Heart right ventricle (tissue), 16 donors: ENCODE data around the gene WNT3. TPM values are rescaled to one million over a fixed set of nuclear protein-coding genes. Genes with fewer than 3 reads are reported as not detected.

Source experiments
- ATAC-seq, 8 donors: fragments of 200-7000 bp; cut with Tn5 transposase; one replicate each; pipeline ENCODE4 v1.9.1; 2020; ENCODE audit warnings: mild to moderate bottlenecking in 8 of 8, moderate library complexity in 8 of 8, moderate number of reproducible peaks in 1 of 8
- DNase-seq, 2 donors: peaks; one replicate each; pipeline ENCODE4 v3.0.0-alpha.2; 2020
- H3K27ac ChIP-seq, 10 donors: fragments of 200-600 bp; sonication (generic) in 2 of 10; one replicate each; pipeline versions ENCODE4 v1.5.0 to v1.8.0; 2020 to 2022; ENCODE audit warnings: mild to moderate bottlenecking in 3 of 10
- H3K27me3 ChIP-seq, 7 donors: fragments of 200-600 bp; one replicate each; pipeline ENCODE4 v1.8.0; 2021 to 2022; ENCODE audit warnings: mild to moderate bottlenecking in 2 of 7
- H3K36me3 ChIP-seq, 9 donors: fragments of 200-600 bp; sonication (generic) in 1 of 9; one replicate each; pipeline versions ENCODE4 v1.5.0 to v1.8.0; 2020 to 2022; ENCODE audit warnings: mild to moderate bottlenecking in 2 of 9
- H3K4me1 ChIP-seq, 9 donors: fragments of 200-600 bp; sonication (generic) in 1 of 9; one replicate each; pipeline versions ENCODE4 v1.5.0 to v1.8.0; 2020 to 2022; ENCODE audit warnings: mild to moderate bottlenecking in 4 of 9
- H3K4me3 ChIP-seq, 10 donors: fragments of 200-600 bp; sonication (generic) in 2 of 10; one replicate each; pipeline versions ENCODE4 v1.5.0 to v1.8.0; 2020 to 2022; ENCODE audit warnings: mild to moderate bottlenecking in 7 of 10, moderate library complexity in 2 of 10
- H3K9me3 ChIP-seq, 11 donors: fragments of 200-600 bp in 10 of 11; sonication (generic) in 2 of 11; one replicate each; pipeline versions ENCODE4 v1.5.0 to v1.8.0; 2013 to 2022; ENCODE audit warnings: mild to moderate bottlenecking in 2 of 11, control low read depth in 1 of 11, moderate library complexity in 1 of 11
- WGBS, 2 donors: extraction: QIAGEN DNeasy Blood & Tissue Kit; methylation state at CpG; one replicate each; pipeline ENCODE4 v1.1.7; 2013; ENCODE audit warnings: inconsistent platforms in 1 of 2; 5-methylcytosine and 5-hydroxymethylcytosine counted together
- intact Hi-C, 10 donors: fragments of 100-400 bp; cut with DNase I; formaldehyde crosslinking; loops; one replicate each; pipeline versions ENCODE4 v1.11.1 to v1.14.2; 2022
- polyA plus RNA-seq, 2 donors: library from polyadenylated mRNA; stranded (reverse); fragments of 200-250 nt; gene quantifications; one replicate each; pipeline ENCODE4 v1.2.3, GENCODE V29; 2013
- total RNA-seq, 10 donors: library from RNA; stranded (reverse); fragmentation: NEBNext Ultra II Directional in 3 of 10; extraction: Animal tissue kit (Norgen Biotek cat#: 25700) in 3 of 10; gene quantifications; one replicate each; pipeline versions ENCODE4 v1.2.1 to v1.2.4, GENCODE V29; 2021 to 2023
- TF ChIP-seq, protein P1 (sequence below), 9 donors: fragments of 200-600 bp; sonication (generic) in 2 of 9; IDR thresholded peaks; one replicate each; pipeline versions ENCODE4 v1.5.0 to v1.8.0; 2021 to 2022; ENCODE audit warnings: antibody characterized with exemption in 9 of 9, mild to moderate bottlenecking in 5 of 9, moderate library complexity in 1 of 9
- donor health status: Arrhythmogenic right ventricular cardiomyopathy.
- donor health status: ischemic (EF 13 %, LVEDD 7.1; RV severe dilation, severe dysfunction).
- donor health status: healthy with polysubstance abuse.
- donor health status: DM: no; HTN: yes; CAD: no.
- donor health status: DM: no; HTN: no; CAD: no.
- donor health status: ischemic (EF 25% LVEDD 6.9; RV normal size, moderate dysfunction).
- donor health status: ischemic (EF 25% LVEDD 5.7; RV mildly dilated, moderate dysfunction).
- donor health status: healthy.
- donor health status: DM: yes; HTN: yes; CAD: no.
- donor health status: Ischemic cardiomyopathy.
- donor health status: ischemic (EF 35%, LVEDD 5.7; RV mildly dilated, moderate dysfunction).
- donor health status: nonischemic (EF 11% LVEDD 7.7; RV severe dilation, severe dysfunction).
- donor health status: DM: yes; HTN: yes; CAD: no.
- donor health status: PGD.
- donor health status: ischemic (EF 29% LVEDD 5.4; RV normal size, mild dysfunction).
- donor health status: nonischemic (EF 23%, LVEDD 6.1; RV moderate dilation, normal function).

WNT3 gene
- total and polyA plus RNA-seq, 12 donors: 0.66 to 3.7 (median 1.2) TPM

DNA sequence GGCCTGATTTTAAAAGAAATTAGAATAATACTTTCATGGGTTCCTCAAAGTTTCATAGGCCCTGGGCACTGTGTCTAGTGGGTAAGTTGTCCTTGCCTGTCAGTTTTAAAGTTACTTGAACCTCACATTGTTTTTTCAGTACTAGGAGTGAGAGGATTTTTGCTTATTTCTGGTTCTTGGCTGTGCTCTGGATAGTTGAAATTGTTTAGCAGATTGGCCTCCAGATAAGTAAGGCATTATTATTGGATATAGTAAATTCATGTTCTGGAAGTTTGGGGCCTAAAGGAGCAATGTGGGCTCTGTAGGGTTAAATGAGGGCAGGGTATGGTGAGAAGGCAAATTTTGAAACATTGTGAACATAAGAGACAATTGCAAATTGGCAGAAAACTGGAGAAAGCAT lies 78.5 kb downstream of the WNT3 start:
- H3K36me3 ChIP-seq: peaks cover 0 to 29% (median 0%) of the 10 kb centered on the region in 9 donors
- H3K27me3 ChIP-seq: no peaks in the 10 kb centered on the region
- no peak overlapping the region for H3K4me3 ChIP-seq
- no peak for ATAC-seq
- H3K4me1 ChIP-seq: peaks cover 0 to 17% (median 6%) of the 10 kb centered on the region in 9 donors
- intact Hi-C loops: loop anchor here in 2 of 10 donors (10.0 kb wide), 2 partner anchors 65 to 75 kb away; partner anchors contain the start of gene WNT3 (in 1 of the 2)
- no peak for DNase-seq
- H3K27ac ChIP-seq: no peak overlapping the region
- TF ChIP-seq, protein P1, sequence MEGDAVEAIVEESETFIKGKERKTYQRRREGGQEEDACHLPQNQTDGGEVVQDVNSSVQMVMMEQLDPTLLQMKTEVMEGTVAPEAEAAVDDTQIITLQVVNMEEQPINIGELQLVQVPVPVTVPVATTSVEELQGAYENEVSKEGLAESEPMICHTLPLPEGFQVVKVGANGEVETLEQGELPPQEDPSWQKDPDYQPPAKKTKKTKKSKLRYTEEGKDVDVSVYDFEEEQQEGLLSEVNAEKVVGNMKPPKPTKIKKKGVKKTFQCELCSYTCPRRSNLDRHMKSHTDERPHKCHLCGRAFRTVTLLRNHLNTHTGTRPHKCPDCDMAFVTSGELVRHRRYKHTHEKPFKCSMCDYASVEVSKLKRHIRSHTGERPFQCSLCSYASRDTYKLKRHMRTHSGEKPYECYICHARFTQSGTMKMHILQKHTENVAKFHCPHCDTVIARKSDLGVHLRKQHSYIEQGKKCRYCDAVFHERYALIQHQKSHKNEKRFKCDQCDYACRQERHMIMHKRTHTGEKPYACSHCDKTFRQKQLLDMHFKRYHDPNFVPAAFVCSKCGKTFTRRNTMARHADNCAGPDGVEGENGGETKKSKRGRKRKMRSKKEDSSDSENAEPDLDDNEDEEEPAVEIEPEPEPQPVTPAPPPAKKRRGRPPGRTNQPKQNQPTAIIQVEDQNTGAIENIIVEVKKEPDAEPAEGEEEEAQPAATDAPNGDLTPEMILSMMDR (IDR thresholded peaks at IDR 0.05): no peak
- H3K9me3 ChIP-seq: no peaks in the 10 kb centered on the region

DNA sequence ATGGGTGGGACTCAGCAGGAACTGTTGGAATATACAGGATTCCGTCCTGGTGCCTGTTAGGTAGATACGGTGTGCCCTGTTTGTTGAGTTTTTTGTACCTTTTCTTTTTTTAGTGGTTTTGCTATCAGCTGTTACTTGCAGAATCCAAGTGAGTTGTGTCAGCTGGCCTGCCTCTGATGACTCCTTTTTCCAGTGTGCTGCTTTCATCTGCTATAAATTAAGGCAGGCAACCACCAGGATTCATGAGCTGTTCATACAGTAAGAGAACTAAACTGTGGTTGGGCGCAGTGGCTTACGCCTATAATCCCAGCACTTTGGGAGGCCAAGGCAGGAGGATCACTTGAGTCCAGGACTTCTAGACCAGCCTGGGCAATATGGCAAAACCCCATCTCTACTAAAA lies 79.9 kb downstream of the WNT3 start:
- DNase-seq (no peak), ATAC-seq (no peak)
- 95 to 97% methylated on average over 4 of the region's 4 CpGs for WGBS, 2 donors
- Histone ChIP-seq H3K4me1 (peaks cover 0 to 17% (median 6%) of the 10 kb centered on the region in 9 donors), H3K9me3 (no peaks in the 10 kb centered on the region), H3K27ac (no peak overlapping the region), H3K36me3 (peaks cover 0 to 35% (median 0%) of the 10 kb centered on the region in 9 donors), H3K27me3 (no peaks in the 10 kb centered on the region), H3K4me3 (no peak overlapping the region)
- intact Hi-C loops: loop anchor here in 1 of 10 donors (10.0 kb wide), 1 partner anchor 76 kb away; the partner anchor contains the start of gene WNT3
- TF ChIP-seq, protein P1 (IDR thresholded peaks at IDR 0.05): no peak

DNA sequence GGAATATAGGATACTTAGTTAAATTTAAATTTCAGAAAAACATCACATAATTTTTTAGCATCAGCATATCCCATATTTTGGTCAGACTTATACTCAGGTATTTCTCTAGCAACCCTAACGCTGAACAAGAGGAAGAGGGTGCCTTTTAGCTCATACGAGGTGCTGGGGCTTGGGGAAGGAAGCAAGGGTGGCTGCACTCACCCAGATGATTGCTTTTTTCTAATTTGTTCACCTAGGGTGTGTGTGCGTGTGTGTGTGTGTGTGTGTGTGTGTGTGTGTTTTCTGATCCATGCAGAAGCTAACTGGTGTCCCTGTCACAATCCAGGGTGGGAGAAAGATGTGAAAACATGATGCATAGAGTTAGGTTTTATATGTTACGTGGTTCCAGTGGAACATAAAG lies 81.2 kb downstream of the WNT3 start:
- WGBS, 2 donors: 89 to 90% methylated on average over 4 of the region's 4 CpGs
- no peak for DNase-seq
- H3K27ac ChIP-seq: no peak overlapping the region
- no peaks in the 10 kb centered on the region for H3K27me3 ChIP-seq
- intact Hi-C loops: loop anchor here in 1 of 10 donors (10.0 kb wide), 1 partner anchor 77 kb away; the partner anchor contains the start of gene WNT3
- no peaks in the 10 kb centered on the region for H3K9me3 ChIP-seq
- H3K4me3 ChIP-seq: no peak overlapping the region
- TF ChIP-seq, protein P1 (IDR thresholded peaks at IDR 0.05): no peak
- peaks cover 0 to 7% (median 0%) of the 10 kb centered on the region in 9 donors for H3K4me1 ChIP-seq
- ATAC-seq: no peak
- peaks cover 0 to 39% (median 0%) of the 10 kb centered on the region in 9 donors for H3K36me3 ChIP-seq

DNA sequence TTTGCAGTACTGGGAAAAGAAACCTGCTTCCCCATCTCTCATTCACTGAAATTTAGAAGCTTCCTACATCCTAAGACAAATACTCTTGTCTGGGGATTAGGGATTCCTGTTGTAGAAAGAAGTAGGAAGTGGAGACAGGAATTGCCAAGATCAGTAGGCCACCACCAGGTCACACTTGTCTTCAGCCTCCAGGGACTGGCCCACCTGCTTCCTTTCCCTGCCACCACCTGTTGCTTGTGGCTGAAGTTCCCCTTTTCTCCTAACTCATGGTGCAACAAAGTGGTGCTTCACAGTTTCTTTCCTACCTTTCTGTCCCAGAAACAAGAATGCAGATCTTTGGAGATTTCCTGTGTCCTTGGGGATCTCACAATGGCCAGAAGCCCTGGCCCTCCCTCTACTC lies 82.4 kb downstream of the WNT3 start:
- peaks cover 0 to 6% (median 0%) of the 10 kb centered on the region in 9 donors for H3K4me1 ChIP-seq
- intact Hi-C loops: loop anchor here in 1 of 10 donors (10.0 kb wide), 1 partner anchor 79 kb away; the partner anchor contains the start of gene WNT3

More for the DNA sequence above, 82.4 kb downstream of the WNT3 start:
- Histone ChIP-seq H3K4me3 (no peak overlapping the region), H3K9me3 (no peaks in the 10 kb centered on the region), H3K27ac (no peak overlapping the region), H3K36me3 (peaks cover 0 to 43% (median 0%) of the 10 kb centered on the region in 9 donors), H3K27me3 (no peaks in the 10 kb centered on the region)
- ATAC-seq (no peak), DNase-seq (no peak)
- TF ChIP-seq, protein P1 (IDR thresholded peaks at IDR 0.05): no peak
